Fibroblast of skin of back (primary cell): ENCODE data around the gene OR6M1. TPM values are rescaled to one million over a fixed set of nuclear protein-coding genes. Genes with fewer than 3 reads are reported as not detected.

ENCODE experiments used
- DNase-seq: peaks from one replicate; pipeline ENCODE4 v3.0.0-alpha.2; 2013
- polyA plus RNA-seq, 2 experiments: library from polyadenylated mRNA; unstranded; fragments of 120-200 nt; gene quantifications; one replicate each; pipeline ENCODE4 v1.2.1, GENCODE V29; 2013; ENCODE audit not compliant: insufficient read length in 2 of 2

The OR6M1 gene
- not detected for polyA plus RNA-seq (2013, experiment 1 of 2; ENCODE audit: insufficient read length)
- polyA plus RNA-seq (2013, experiment 2 of 2; ENCODE audit: insufficient read length) = not detected

- DNase-seq = no peak
Measured at GRCh38 chr11:123806249-123806648, at the start of gene OR6M1. OR6M1 (minus strand) TSS chr11:123806349; CDS start chr11:123806349, 0 bp downstream.

DNA sequence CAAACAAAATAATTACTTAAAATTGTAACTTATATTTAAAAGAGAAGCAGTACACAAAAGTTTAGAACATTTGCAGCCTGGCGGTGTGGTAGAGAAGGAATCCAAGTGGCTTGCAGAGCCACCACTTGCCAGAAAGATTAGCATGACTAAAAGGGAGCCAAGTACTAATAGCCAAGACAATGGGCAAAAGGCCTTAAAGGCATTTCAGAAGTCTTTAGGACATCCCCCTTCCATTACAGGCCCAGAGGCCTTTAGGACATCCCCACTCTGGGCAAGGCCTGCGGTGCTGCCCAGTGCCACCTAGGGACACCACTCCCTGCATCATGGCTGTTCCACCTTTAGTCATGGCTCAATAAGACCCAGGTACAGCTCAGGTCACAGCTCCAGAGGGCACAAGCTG, 46.9 kb upstream of the OR6M1 start:
- DNase-seq = no peak

GRCh38 chr11:123852321-123852720, 46.2 kb upstream of the OR6M1 start:
- no peak for DNase-seq

GRCh38 chr11:123851110-123851509, 45.0 kb upstream of the OR6M1 start:
- DNase-seq = no peak

DNA sequence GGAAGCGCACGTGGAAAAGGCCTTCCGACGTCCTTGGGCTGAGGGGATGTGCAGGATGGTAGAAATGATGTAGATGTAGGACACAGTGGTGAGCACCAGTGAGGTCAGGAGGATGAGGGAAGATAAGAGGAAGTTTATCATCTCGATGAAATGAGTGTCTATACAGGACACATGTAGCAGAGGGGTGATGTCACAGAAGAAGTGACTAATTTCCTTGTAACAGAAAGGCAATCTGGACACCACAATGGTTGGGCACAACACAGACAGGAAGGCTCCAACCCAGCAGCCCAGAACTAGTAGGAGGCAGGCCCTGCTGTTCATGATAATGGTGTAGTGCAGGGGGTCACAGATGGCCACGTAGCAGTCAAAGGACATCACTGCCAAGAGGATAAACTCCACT, 35.0 kb upstream of the OR6M1 start:
- peak; percentile 0 for DNase-seq

GRCh38 chr11:123839131-123839530, 33.0 kb upstream of the OR6M1 start:
- no peak for DNase-seq

- no peak for DNase-seq
Measured at GRCh38 chr11:123838659-123839058, 32.5 kb upstream of the OR6M1 start.

DNA sequence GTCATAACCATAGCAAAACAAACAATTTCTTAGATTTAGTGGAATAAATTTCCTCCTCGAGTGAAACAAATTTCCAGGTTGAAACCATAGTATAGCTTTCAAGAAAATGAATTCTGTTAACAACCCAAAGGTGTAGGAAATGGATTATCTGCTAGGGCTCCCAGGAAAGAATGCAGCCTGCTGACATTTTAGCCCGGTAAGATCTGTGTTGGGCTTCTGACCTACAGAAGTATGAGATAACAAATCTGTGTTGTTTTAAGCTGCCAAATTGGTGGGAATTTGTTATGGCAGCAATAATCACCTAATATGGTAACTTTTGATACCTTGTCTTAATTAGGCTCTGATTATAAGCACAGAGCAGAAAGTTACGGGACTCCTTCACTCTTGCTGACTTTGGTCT, 32.0 kb upstream of the OR6M1 start:
- DNase-seq = no peak

DNA sequence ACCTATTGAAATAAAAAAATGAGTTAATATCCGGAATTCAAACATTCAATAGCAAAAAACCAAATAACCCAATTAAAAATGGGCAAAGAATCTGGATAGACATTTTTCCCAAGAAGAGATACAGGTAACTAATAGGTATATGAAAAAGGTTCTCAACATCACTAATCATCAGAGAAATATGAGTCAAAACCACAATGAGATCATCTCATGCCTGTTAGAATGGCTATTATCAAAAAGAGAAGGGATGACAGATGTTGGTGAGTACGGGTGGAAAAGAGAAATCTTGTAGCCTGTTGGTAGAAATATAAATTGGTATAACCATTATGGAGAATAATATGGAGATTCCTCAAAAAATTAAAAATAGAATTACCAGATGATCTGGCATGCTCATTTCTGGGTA, 26.9 kb upstream of the OR6M1 start:
- DNase-seq = peak; percentile 0

DNA sequence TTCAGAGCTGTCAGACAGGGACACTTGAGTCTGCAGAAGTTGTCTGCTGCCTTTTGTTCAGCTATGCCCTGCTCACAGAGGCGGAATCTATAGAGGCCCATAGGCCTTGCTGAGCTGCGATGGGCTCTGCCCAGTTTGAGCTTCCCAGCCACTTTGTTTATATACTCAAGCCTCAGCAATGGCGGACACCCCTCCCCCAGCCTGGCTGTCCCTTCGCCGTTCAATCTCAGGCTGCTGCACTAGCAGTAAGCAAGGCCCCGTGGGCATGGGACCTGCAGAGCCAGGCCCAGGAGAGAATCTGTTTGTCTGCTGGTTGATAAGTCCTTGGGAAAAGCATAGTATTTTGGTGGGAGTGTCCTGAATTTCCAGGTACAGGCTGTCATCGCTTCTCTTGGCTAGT, 23.6 kb upstream of the OR6M1 start:
- no peak for DNase-seq

GRCh38 chr11:123822599-123822998, 16.4 kb upstream of the OR6M1 start:
- no peak for DNase-seq

DNA sequence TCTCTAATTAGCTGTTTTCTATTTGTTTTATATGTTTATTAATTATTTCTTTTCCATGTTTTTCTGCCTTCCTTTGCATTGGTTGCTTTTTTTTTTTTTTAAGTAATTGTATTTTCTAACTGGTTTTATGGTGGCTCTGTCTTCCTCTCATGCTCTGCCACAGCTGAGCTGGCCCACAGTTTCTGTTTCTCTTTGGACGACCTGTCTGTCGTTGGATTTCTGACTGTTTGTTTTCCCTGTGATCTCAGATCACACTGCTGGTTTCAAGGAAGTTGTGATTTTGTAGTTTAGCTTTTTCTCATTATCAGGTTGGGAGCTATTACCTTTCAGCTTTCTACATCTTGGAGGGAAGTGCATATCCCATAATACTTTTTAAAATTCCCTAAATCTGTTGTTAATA, 15.9 kb upstream of the OR6M1 start:
- no peak for DNase-seq

DNA sequence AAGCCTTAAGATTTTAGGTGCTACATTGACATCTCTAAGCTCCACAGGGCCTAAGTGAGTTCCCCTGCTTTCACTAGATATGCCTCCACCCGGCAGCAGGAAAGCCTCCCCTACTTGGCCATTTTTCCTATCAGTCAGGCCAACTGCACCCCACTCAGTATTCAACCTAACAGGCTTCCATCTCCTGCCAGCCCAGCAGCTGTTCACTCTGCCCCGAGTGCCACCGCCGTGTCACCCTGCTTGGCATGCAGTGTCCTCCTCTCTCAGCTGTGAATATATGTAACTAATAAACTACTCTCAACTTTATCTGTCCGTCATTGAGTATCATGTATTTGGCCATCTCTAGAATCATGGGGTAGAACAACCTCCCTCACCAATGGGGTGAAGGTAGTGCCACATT, 9.0 kb upstream of the OR6M1 start:
- no peak for DNase-seq

DNA sequence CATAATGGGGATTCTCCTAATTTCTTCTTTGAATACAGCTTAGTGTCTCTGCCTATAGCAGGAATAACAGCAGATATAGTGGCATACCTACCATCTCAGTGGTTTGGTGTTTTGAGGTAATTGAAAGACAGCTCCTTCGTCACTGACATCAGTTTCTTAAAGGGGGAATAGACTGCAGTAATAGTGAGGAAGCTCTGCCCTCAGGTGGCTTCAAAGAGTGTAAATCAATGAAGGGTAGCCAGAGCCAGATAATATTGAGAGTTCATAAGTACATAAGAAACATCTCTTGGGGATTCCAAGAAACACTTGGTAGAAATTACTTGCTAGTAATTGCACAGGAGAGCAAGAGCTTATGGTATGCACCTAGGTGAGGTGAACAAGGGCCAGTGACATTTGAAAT, 4.4 kb downstream of the OR6M1 start:
- DNase-seq = no peak

GRCh38 chr11:123800036-123800435, 6.1 kb downstream of the OR6M1 start:
- DNase-seq = no peak

DNA sequence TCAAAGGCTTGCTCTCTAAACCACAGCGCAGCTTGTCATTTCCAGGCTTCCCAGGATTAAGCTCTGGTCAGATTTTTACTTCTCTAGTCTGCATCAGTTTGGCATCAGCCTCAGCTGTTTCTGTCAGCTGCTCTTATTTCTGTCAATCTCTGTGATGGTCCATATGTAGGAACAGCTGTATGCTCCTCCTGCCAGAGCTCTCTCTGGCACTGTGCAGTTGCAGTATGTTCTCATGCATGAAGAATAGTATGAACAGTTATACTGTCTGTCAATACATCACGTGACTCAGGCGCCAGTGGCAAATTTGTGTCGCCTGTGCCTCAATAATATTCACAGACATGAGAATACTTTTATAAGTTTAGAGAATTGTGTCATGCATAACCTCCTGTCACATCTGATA, 6.7 kb downstream of the OR6M1 start:
- DNase-seq = no peak

GRCh38 chr11:123798513-123799252, 7.5 kb downstream of the OR6M1 start:
- DNase-seq = no peak

GRCh38 chr11:123798079-123798478, 8.1 kb downstream of the OR6M1 start:
- DNase-seq = no peak

GRCh38 chr11:123797541-123797940, 8.6 kb downstream of the OR6M1 start:
- DNase-seq = no peak

- DNase-seq = no peak
Measured at GRCh38 chr11:123797114-123797513, 9.0 kb downstream of the OR6M1 start.

DNA sequence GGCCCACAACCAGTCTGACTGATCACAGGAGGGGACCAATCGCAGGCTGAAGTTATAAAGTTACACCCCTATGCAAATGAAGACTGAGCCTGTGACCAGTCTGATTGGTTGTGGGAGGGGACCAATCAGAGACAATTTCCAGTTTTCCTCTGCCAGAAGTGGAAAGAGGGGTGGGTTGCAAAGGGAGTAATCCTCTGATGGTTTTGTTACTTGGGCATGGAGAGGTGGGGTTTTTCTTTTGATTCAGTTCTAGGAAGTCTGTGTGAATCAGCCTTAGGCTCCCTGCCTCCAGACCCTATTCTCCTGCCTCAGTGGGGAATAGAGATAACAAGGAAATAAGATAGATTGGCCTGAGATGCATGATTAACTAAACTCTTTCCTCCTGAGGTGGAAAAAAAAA, 9.9 kb downstream of the OR6M1 start:
- DNase-seq = no peak

- DNase-seq = no peak
Measured at GRCh38 chr11:123783536-123783935, 22.6 kb downstream of the OR6M1 start.

DNA sequence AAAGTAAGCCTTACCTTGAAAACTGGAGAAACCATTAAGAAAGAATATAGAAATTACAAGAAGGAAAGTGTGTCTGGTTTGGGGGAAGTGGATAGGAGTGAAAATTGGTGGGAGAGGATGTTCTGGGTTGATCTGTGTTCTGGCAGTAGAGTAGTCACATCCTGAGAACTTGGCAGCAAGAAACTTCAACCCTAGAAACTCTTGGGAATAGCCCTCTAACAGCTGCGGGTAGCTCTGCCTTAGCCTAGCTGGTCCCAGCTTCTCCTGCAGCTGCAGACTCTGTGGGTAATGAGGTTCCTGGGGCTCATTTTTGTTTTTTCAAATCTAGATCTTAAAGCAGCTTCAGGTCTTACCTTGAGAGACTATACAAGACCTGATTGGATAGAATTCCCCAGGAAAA, 27.6 kb downstream of the OR6M1 start:
- DNase-seq = no peak

GRCh38 chr11:123775715-123776549, 30.2 kb downstream of the OR6M1 start:
- no peak for DNase-seq
